GM12864 (cell line): ENCODE data around the gene ITGA1.

Experiments
- DNase-seq: peaks from one replicate; pipeline ENCODE4 v3.0.0-alpha.2; 2011; ENCODE audit warnings: low read depth
- H3K4me3 ChIP-seq: 2 replicates; pipeline ENCODE4 v1.5.1; 2011; ENCODE audit warnings: mild to moderate bottlenecking, low read depth, low read length, control low read depth
- CTCF ChIP-seq: IDR thresholded peaks from 2 replicates; pipeline ENCODE4 v1.5.1; 2011; ENCODE audit warnings: low read depth, mild to moderate bottlenecking, moderate library complexity, low read length, control low read depth, inconsistent platforms; ENCODE audit errors: missing control alignments

ITGA1 gene

GRCh38 chr5:52837068-52837467 lies 49.4 kb downstream of the ITGA1 start:
- no peak for DNase-seq
- H3K4me3 ChIP-seq = no peak overlapping the region
- TF ChIP-seq CTCF = no peak

GRCh38 chr5:52837591-52838001 lies 49.9 kb downstream of the ITGA1 start:
- TF ChIP-seq CTCF = no peak
- no peak for DNase-seq
- no peak overlapping the region for H3K4me3 ChIP-seq

- no peak overlapping the region for H3K4me3 ChIP-seq
- DNase-seq = no peak
- TF ChIP-seq CTCF = no peak
These were observed 50.8 kb downstream of the ITGA1 start for GRCh38 chr5:52838326-52839015.

GRCh38 chr5:52839285-52839684 lies 51.6 kb downstream of the ITGA1 start:
- DNase-seq = no peak
- no peak for TF ChIP-seq CTCF
- H3K4me3 ChIP-seq = no peak overlapping the region

- no peak for DNase-seq
- TF ChIP-seq CTCF = no peak
- no peak overlapping the region for H3K4me3 ChIP-seq
These were observed 52.7 kb downstream of the ITGA1 start for GRCh38 chr5:52840277-52841050.

GRCh38 chr5:52841114-52841513 lies 53.4 kb downstream of the ITGA1 start:
- H3K4me3 ChIP-seq = no peak overlapping the region
- no peak for TF ChIP-seq CTCF
- DNase-seq = no peak
